HFF-Myc (cell line): ENCODE measurements around the gene PACRG.

Experiments
- DNase-seq: peaks from one replicate; pipeline ENCODE4 v3.0.0-alpha.2; 2011; ENCODE audit warnings: low read depth; ENCODE audit errors: extremely low read depth
- H3K4me3 ChIP-seq: replicated peaks from 2 replicates; pipeline ENCODE4 v1.5.1; 2011; ENCODE audit warnings: low read depth, mild to moderate bottlenecking, control low read depth, low read length
- CTCF ChIP-seq: IDR thresholded peaks from 2 replicates; pipeline ENCODE4 v1.5.1; 2012; ENCODE audit warnings: mild to moderate bottlenecking, low read depth, low read length, control low read depth; ENCODE audit errors: missing control alignments

PACRG gene

GRCh38 chr6:163339466-163339865 lies 611.7 kb downstream of the PACRG start:
- no peak for DNase-seq
- no peak overlapping the region for H3K4me3 ChIP-seq
- TF ChIP-seq CTCF = no peak

GRCh38 chr6:163340201-163340887 lies 612.6 kb downstream of the PACRG start:
- no peak overlapping the region for H3K4me3 ChIP-seq
- DNase-seq = no peak
- no peak for TF ChIP-seq CTCF

- DNase-seq = no peak
- no peak for TF ChIP-seq CTCF
- no peak overlapping the region for H3K4me3 ChIP-seq
Measured at GRCh38 chr6:163341224-163342061, 613.7 kb downstream of the PACRG start.

GRCh38 chr6:163342571-163343539 lies 615.1 kb downstream of the PACRG start:
- no peak overlapping the region for H3K4me3 ChIP-seq
- DNase-seq = no peak
- TF ChIP-seq CTCF = no peak

- DNase-seq = no peak
- H3K4me3 ChIP-seq = no peak overlapping the region
- TF ChIP-seq CTCF = no peak
Measured at GRCh38 chr6:163343609-163344008, 615.8 kb downstream of the PACRG start.

GRCh38 chr6:163344411-163344810 lies 616.6 kb downstream of the PACRG start:
- no peak for TF ChIP-seq CTCF
- H3K4me3 ChIP-seq = no peak overlapping the region
- DNase-seq = no peak
